K562 (cell line): ENCODE results near the gene ERP44.

Experiments
- CBFA2T2 ChIP-seq: fragments of 450-650 bp; conservative IDR thresholded peaks from 2 replicates; pipeline ENCODE4 v1.6.1; 2017; ENCODE audit warnings: mild to moderate bottlenecking
- CBX8 ChIP-seq: fragments of 200-600 bp; sonication (generic); IDR thresholded peaks from 2 replicates; pipeline ENCODE4 v1.6.1; 2012; ENCODE audit warnings: borderline replicate concordance, mixed run types, low read depth, mild to moderate bottlenecking, moderate library complexity, mixed read lengths, low read length, control low read depth, inconsistent platforms; ENCODE audit not compliant: poor library complexity, severe bottlenecking; ENCODE audit errors: extremely low read depth
- CUX1 ChIP-seq: fragments of 200-800 bp; sonication (Bioruptor generic); IDR thresholded peaks from 2 replicates; pipeline ENCODE4 v1.6.1; 2016; ENCODE audit warnings: missing genetic modification characterization, missing compliant biosample characterization
- ELK1 ChIP-seq: sonication (generic); formaldehyde crosslinking; IDR thresholded peaks from 2 replicates; pipeline ENCODE4 v1.8.1; 2022; ENCODE audit warnings: missing genetic modification reagents
- LARP7 ChIP-seq: fragments of 450-650 bp; IDR thresholded peaks from 2 replicates; pipeline ENCODE4 v1.6.1; 2016
- NFE2 ChIP-seq: IDR thresholded peaks from 2 replicates; pipeline ENCODE4 v1.6.1; 2014; ENCODE audit warnings: antibody characterized with exemption, low read depth
- REST ChIP-seq, 2 experiments: fragments of 450-650 bp; formaldehyde crosslinking in 1 of 2; IDR thresholded peaks; 2 replicates each; pipeline versions ENCODE4 v1.4.0 to v1.6.1; 2014 to 2020; ENCODE audit warnings: mild to moderate bottlenecking in 2 of 2, borderline replicate concordance in 1 of 2, low read depth in 1 of 2
- RFX1 ChIP-seq: fragments of 450-650 bp; IDR thresholded peaks from 2 replicates; pipeline ENCODE4 v1.6.1; 2016; ENCODE audit warnings: mild to moderate bottlenecking, moderate library complexity
- TCF3 ChIP-seq: sonication (generic); formaldehyde crosslinking; IDR thresholded peaks from 2 replicates; pipeline ENCODE4 v1.4.0; 2020; ENCODE audit warnings: mild to moderate bottlenecking, missing genetic modification reagents
- ZNF589 ChIP-seq: fragments of 200-800 bp; sonication (Bioruptor generic); IDR thresholded peaks from 2 replicates; pipeline ENCODE4 v1.6.1; 2016; ENCODE audit warnings: low read depth, missing genetic modification characterization, missing compliant biosample characterization
- ZNF76 ChIP-seq: fragments of 250-450 bp; sonication (Bioruptor Pico); IDR thresholded peaks from 2 replicates; pipeline ENCODE4 v1.4.0; 2020; ENCODE audit warnings: mild to moderate bottlenecking, moderate library complexity, borderline replicate concordance

GRCh38 chr9:99955606-99956005 lies 143.2 kb downstream of the ERP44 start:
- TF ChIP-seq ZNF76 (no peak), REST (IDR thresholded peaks at IDR 0.05; ENCODE audit: borderline replicate concordance) (no peak), REST (CRISPR knock-in tag; IDR thresholded peaks at IDR 0.05; ENCODE audit: low read depth) (no peak), ZNF589 (CRISPR knock-in tag) (no peak), TCF3 (CRISPR knock-in tag) (no peak), CBX8 (no peak), ELK1 (CRISPR knock-in tag) (no peak), CBFA2T2 (no peak), LARP7 (no peak), RFX1 (no peak), CUX1 (CRISPR knock-in tag) (no peak), NFE2 (no peak)
